Retinal pigment epithelial cell (primary cell): Measurements from ENCODE around the gene PLCL2.

Source experiments
- DNase-seq: peaks from one replicate; pipeline ENCODE4 v3.0.0-alpha.2; 2010; ENCODE audit warnings: low read depth
- H3K4me3 ChIP-seq: 2 replicates; pipeline ENCODE4 v1.5.1; 2011; ENCODE audit warnings: mild to moderate bottlenecking, low read length, control low read depth, moderate library complexity
- CTCF ChIP-seq: conservative IDR thresholded peaks from 2 replicates; pipeline ENCODE4 v1.5.1; 2011; ENCODE audit warnings: low read depth, low read length, control low read depth, inconsistent platforms

PLCL2 gene

GRCh38 chr3:17074559-17074958, 189.8 kb downstream of the PLCL2 start:
- DNase-seq: no peak
- no peak overlapping the region for H3K4me3 ChIP-seq
- TF ChIP-seq CTCF: no peak

- no peak for DNase-seq
- TF ChIP-seq CTCF: no peak
- no peak overlapping the region for H3K4me3 ChIP-seq
Observed at GRCh38 chr3:17075358-17075757, 190.6 kb downstream of the PLCL2 start.

GRCh38 chr3:17075907-17076306, 191.2 kb downstream of the PLCL2 start:
- no peak overlapping the region for H3K4me3 ChIP-seq
- TF ChIP-seq CTCF: no peak
- no peak for DNase-seq

GRCh38 chr3:17076940-17077605, 192.3 kb downstream of the PLCL2 start:
- no peak for DNase-seq
- no peak for TF ChIP-seq CTCF

GRCh38 chr3:17077606-17078005, 192.9 kb downstream of the PLCL2 start:
- DNase-seq: no peak
- no peak overlapping the region for H3K4me3 ChIP-seq
- no peak for TF ChIP-seq CTCF

More at GRCh38 chr3:17076940-17077605, 192.3 kb downstream of the PLCL2 start:
- H3K4me3 ChIP-seq: no peak overlapping the region

- DNase-seq: no peak
- no peak overlapping the region for H3K4me3 ChIP-seq
- TF ChIP-seq CTCF: no peak
Observed at GRCh38 chr3:17078926-17079465, 194.2 kb downstream of the PLCL2 start.

- no peak for DNase-seq
- no peak for TF ChIP-seq CTCF
- H3K4me3 ChIP-seq: no peak overlapping the region
Observed at GRCh38 chr3:17079933-17080332, 195.2 kb downstream of the PLCL2 start.
